ENCODE data around the gene TCERG1L. TPM values are rescaled to one million over a fixed set of nuclear protein-coding genes. Genes with fewer than 3 reads are reported as not detected.
"Not testable (repeated sequence)": the region's sequence is repeated elsewhere in the genome, so short reads cannot be mapped to it uniquely, and the experiment has no call there.

Gene TCERG1L
- polyA plus RNA-seq, 3 donors = 0.03 to 0.16 TPM; not detected in 1

- WGBS, 3 donors = 18 to 54% (median 21%) methylated on average over 6 of the region's 6 CpGs
- H3K27ac ChIP-seq (ENCODE audit: low read depth, low read length) = no peak overlapping the region
Observed at GRCh38 chr10:131081376-131081775, 230.1 kb downstream of the TCERG1L start.

GRCh38 chr10:131080571-131080970 is 230.9 kb downstream of the TCERG1L start:
- 65 to 85% (median 72%) methylated on average over 6 of the region's 6 CpGs for WGBS, 3 donors
- H3K27ac ChIP-seq (ENCODE audit: low read depth, low read length) = no peak overlapping the region

- H3K27ac ChIP-seq (ENCODE audit: low read depth, low read length) = no peak overlapping the region
- 90 to 95% (median 91%) methylated on average over 8 of the region's 8 CpGs for WGBS, 3 donors
Observed at GRCh38 chr10:131079314-131079713, 232.2 kb downstream of the TCERG1L start.

- WGBS, 3 donors = 87 to 90% (median 88%) methylated on average over 19 of the region's 19 CpGs
- H3K27ac ChIP-seq (ENCODE audit: low read depth, low read length) = not testable (repeated sequence)
Observed at GRCh38 chr10:131078882-131079280, 232.6 kb downstream of the TCERG1L start.

GRCh38 chr10:131078131-131078881 is 233.2 kb downstream of the TCERG1L start:
- 82 to 88% (median 84%) methylated on average over 18 of the region's 18 CpGs for WGBS, 3 donors

GRCh38 chr10:131077724-131078123 is 233.8 kb downstream of the TCERG1L start:
- H3K27ac ChIP-seq (ENCODE audit: low read depth, low read length) = no peak overlapping the region
- 78 to 91% (median 89%) methylated on average over 6 of the region's 6 CpGs for WGBS, 3 donors

More at GRCh38 chr10:131078131-131078881, 233.2 kb downstream of the TCERG1L start:
- H3K27ac ChIP-seq (ENCODE audit: low read depth, low read length) = no peak overlapping the region

GRCh38 chr10:131077031-131077430 is 234.5 kb downstream of the TCERG1L start:
- H3K27ac ChIP-seq (ENCODE audit: low read depth, low read length) = no peak overlapping the region
- WGBS, 3 donors = 86 to 92% (median 92%) methylated on average over 6 of the region's 6 CpGs

- no peak overlapping the region for H3K27ac ChIP-seq (ENCODE audit: low read depth, low read length)
- 85 to 90% (median 87%) methylated on average over 8 of the region's 8 CpGs for WGBS, 3 donors
Observed at GRCh38 chr10:131076356-131076755, 235.2 kb downstream of the TCERG1L start.

GRCh38 chr10:131075218-131075770 is 236.2 kb downstream of the TCERG1L start:
- H3K27ac ChIP-seq (ENCODE audit: low read depth, low read length) = no peak overlapping the region
- 93 to 98% (median 96%) methylated on average over 27 of the region's 27 CpGs for WGBS, 3 donors

GRCh38 chr10:131074682-131075081 is 236.8 kb downstream of the TCERG1L start:
- 81 to 88% (median 82%) methylated on average over 8 of the region's 8 CpGs for WGBS, 3 donors
- no peak overlapping the region for H3K27ac ChIP-seq (ENCODE audit: low read depth, low read length)

- H3K27ac ChIP-seq (ENCODE audit: low read depth, low read length) = no peak overlapping the region
- 59 to 79% (median 74%) methylated on average over 11 of the region's 11 CpGs for WGBS, 3 donors
Observed at GRCh38 chr10:131073469-131074035, 238.0 kb downstream of the TCERG1L start.

GRCh38 chr10:131072651-131073468 is 238.7 kb downstream of the TCERG1L start:
- no peak overlapping the region for H3K27ac ChIP-seq (ENCODE audit: low read depth, low read length)
- 84 to 91% (median 90%) methylated on average over 13 of the region's 13 CpGs for WGBS, 3 donors

GRCh38 chr10:131071721-131072120 is 239.8 kb downstream of the TCERG1L start:
- H3K27ac ChIP-seq (ENCODE audit: low read depth, low read length) = no peak overlapping the region
- WGBS, 3 donors = 86 to 90% (median 87%) methylated on average over 7 of the region's 7 CpGs

GRCh38 chr10:131070856-131071255 is 240.7 kb downstream of the TCERG1L start:
- 87 to 91% (median 88%) methylated on average over 7 of the region's 7 CpGs for WGBS, 3 donors
- no peak overlapping the region for H3K27ac ChIP-seq (ENCODE audit: low read depth, low read length)

GRCh38 chr10:131068760-131069159 is 242.8 kb downstream of the TCERG1L start:
- H3K27ac ChIP-seq (ENCODE audit: low read depth, low read length) = no peak overlapping the region
- whole genome bisulfite sequencing, 3 donors = 40 to 65% (median 43%) methylated on average over 6 of the region's 6 CpGs

GRCh38 chr10:131068311-131068710 is 243.2 kb downstream of the TCERG1L start:
- H3K27ac ChIP-seq (ENCODE audit: low read depth, low read length) = no peak overlapping the region
- WGBS, 3 donors = 86 to 92% (median 92%) methylated on average over 16 of the region's 16 CpGs

GRCh38 chr10:131067690-131068089 is 243.8 kb downstream of the TCERG1L start:
- WGBS, 3 donors = 74 to 83% (median 80%) methylated on average over 4 of the region's 4 CpGs
- H3K27ac ChIP-seq (ENCODE audit: low read depth, low read length) = no peak overlapping the region

- 44 to 54% (median 48%) methylated on average over 5 of the region's 5 CpGs for WGBS, 3 donors
- no peak overlapping the region for H3K27ac ChIP-seq (ENCODE audit: low read depth, low read length)
Observed at GRCh38 chr10:131065673-131066305, 245.7 kb downstream of the TCERG1L start.

Measured in adipose tissue (tissue), 3 donors.